Measurements from ENCODE around the gene TBCEL. TPM values are rescaled to one million over a fixed set of nuclear protein-coding genes. Genes with fewer than 3 reads are reported as not detected.

The TBCEL gene
- total and polyA plus RNA-seq, 12 donors = 3.9 to 39.9 (median 28.8) TPM

DNA sequence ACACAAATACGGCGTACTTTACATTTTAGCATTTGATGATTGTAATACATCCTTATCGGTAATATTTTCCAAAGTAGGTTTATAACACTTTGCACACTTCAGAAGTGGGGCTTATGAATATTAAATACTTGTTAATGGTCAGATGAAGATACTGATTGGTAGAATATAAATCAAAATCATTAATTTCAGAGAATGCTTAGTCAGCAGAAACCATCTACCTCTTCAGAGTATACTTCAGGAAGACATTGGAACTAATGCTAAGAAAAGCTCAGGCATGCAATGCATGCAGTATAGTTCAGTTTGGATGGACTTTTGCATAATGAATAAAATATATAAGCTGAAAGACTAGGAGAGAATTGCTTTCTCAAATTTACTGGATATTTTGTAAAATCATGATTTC lies 57.4 kb downstream of the TBCEL start:
- Histone ChIP-seq H3K4me1 (peaks cover 0 to 7% (median 0%) of the 10 kb centered on the region in 9 donors), H3K4me3 (no peak overlapping the region), H3K36me3 (peaks cover 0 to 48% (median 0%) of the 10 kb centered on the region in 9 donors), H3K27me3 (no peaks in the 10 kb centered on the region), H3K9me3 (no peaks in the 10 kb centered on the region), H3K27ac (no peak overlapping the region)
- no peak for ATAC-seq
- TF ChIP-seq, protein P1, sequence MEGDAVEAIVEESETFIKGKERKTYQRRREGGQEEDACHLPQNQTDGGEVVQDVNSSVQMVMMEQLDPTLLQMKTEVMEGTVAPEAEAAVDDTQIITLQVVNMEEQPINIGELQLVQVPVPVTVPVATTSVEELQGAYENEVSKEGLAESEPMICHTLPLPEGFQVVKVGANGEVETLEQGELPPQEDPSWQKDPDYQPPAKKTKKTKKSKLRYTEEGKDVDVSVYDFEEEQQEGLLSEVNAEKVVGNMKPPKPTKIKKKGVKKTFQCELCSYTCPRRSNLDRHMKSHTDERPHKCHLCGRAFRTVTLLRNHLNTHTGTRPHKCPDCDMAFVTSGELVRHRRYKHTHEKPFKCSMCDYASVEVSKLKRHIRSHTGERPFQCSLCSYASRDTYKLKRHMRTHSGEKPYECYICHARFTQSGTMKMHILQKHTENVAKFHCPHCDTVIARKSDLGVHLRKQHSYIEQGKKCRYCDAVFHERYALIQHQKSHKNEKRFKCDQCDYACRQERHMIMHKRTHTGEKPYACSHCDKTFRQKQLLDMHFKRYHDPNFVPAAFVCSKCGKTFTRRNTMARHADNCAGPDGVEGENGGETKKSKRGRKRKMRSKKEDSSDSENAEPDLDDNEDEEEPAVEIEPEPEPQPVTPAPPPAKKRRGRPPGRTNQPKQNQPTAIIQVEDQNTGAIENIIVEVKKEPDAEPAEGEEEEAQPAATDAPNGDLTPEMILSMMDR (IDR thresholded peaks at IDR 0.05) = no peak
- no peak for DNase-seq
- 99% methylated on average over 3 of the region's 3 CpGs for WGBS, 2 donors
- intact Hi-C loops (cut with DNase I) = no loop called here

DNA sequence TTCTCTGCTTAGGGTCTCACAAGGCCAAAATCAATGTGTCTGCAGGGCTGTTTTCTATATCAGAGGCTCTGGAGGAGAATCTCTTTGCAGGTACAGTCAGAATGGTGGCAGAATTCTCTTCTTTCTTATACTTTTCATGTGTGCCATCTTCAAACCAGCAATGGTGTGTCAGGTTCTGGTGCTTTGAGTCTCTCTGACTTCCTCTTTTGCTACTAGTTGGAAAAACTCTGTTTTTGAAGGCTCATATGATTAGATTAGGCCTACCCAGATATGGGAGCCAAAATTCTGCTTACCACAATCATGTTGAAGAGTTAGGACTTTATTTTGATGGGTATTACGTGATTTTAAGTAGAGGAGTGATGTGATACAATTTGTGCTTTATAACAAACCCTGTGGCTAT lies 58.3 kb downstream of the TBCEL start:
- Histone ChIP-seq H3K36me3 (peaks cover 0 to 57% (median 0%) of the 10 kb centered on the region in 9 donors), H3K27me3 (no peaks in the 10 kb centered on the region), H3K9me3 (no peaks in the 10 kb centered on the region), H3K4me1 (peaks cover 0 to 13% (median 0%) of the 10 kb centered on the region in 9 donors), H3K27ac (no peak overlapping the region), H3K4me3 (no peak overlapping the region)
- ATAC-seq = no peak
- TF ChIP-seq, protein P1 (IDR thresholded peaks at IDR 0.05) = no peak
- WGBS, 2 donors = 94 to 97% methylated on average over 1 of the region's 1 CpG
- no peak for DNase-seq
- intact Hi-C loops (cut with DNase I) = no loop called here

DNA sequence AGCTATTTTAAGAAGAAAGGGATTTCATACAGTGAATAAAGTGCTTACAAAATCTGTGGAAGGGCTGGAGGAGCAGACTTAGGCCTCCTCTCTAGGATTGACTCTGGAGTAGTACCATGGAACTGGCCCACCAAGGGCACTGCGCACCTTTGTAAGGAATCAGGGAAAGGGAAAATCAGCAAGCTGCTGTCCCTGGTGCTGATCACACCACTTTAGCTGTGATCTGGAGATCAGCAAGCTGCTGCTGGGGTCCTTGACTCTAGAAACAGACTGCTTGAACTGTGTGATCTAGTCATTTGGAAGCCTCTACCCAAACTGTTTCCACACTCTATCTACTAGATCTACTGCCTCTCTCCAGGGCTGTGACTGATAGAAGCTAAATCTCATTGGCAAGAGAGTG lies 58.8 kb downstream of the TBCEL start:
- ATAC-seq = no peak
- no peak for DNase-seq
- Histone ChIP-seq H3K4me1 (peaks cover 0 to 13% (median 0%) of the 10 kb centered on the region in 9 donors), H3K4me3 (no peak overlapping the region), H3K36me3 (peaks cover 0 to 61% (median 2%) of the 10 kb centered on the region in 9 donors), H3K27me3 (no peaks in the 10 kb centered on the region), H3K27ac (no peak overlapping the region), H3K9me3 (no peaks in the 10 kb centered on the region)
- intact Hi-C loops (cut with DNase I) = no loop called here
- WGBS, 2 donors = 88 to 100% methylated on average over 1 of the region's 1 CpG
- TF ChIP-seq, protein P1 (IDR thresholded peaks at IDR 0.05) = no peak

DNA sequence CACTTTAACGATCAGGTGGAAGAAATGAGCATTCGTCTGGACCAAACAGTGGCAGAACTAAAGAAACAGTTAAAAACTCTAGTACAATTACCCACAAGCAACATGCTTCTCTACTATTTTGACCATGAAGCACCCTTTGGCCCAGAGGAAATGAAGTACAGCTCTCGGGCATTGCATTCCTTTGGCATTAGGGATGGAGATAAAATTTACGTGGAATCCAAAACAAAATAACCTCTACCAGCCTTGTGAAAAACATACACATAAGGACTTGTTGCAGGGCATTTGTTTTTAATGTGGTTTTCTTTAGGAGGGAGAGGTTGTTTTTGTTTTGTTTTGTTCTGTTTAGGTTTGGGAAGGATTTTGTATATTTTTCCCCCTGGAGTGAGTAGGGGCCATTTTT lies 63.0 kb downstream of the TBCEL start:
- TF ChIP-seq, protein P1 (IDR thresholded peaks at IDR 0.05) = no peak
- H3K4me1 ChIP-seq = peaks cover 0 to 13% (median 0%) of the 10 kb centered on the region in 9 donors
- no peaks in the 10 kb centered on the region for H3K27me3 ChIP-seq
- ATAC-seq (no peak), DNase-seq (no peak)
- H3K36me3 ChIP-seq = peaks cover 0 to 49% (median 10%) of the 10 kb centered on the region in 9 donors
- intact Hi-C loops (cut with DNase I) = no loop called here
- no peak overlapping the region for H3K4me3 ChIP-seq
- no peaks in the 10 kb centered on the region for H3K9me3 ChIP-seq
- H3K27ac ChIP-seq = no peak overlapping the region
- 68 to 73% methylated on average over 4 of the region's 4 CpGs for WGBS, 2 donors
